SK-N-SH treated with all-trans-retinoic acid at 6 μM for 48 hours (cell line): ENCODE measurements around the gene PDK3.

Experiments
- ATAC-seq: fragments of 200-7000 bp; cut with Tn5 transposase; 3 replicates; pipeline ENCODE4 v1.9.1; 2020; ENCODE audit warnings: mild to moderate bottlenecking, moderate library complexity
- ARNTL ChIP-seq: fragments of 450-650 bp; formaldehyde crosslinking; IDR thresholded peaks from 2 replicates; pipeline ENCODE4 v1.5.0; 2020; ENCODE audit warnings: low read depth, mild to moderate bottlenecking, moderate library complexity, borderline replicate concordance
- BACH2 ChIP-seq: fragments of 250-450 bp; sonication (Bioruptor Pico); IDR thresholded peaks from 2 replicates; pipeline ENCODE4 v1.9.0; 2021; ENCODE audit warnings: mild to moderate bottlenecking, borderline replicate concordance
- CREB5 ChIP-seq: fragments of 250-450 bp; sonication (Bioruptor Pico); IDR thresholded peaks from 2 replicates; pipeline ENCODE4 v1.5.1; 2020; ENCODE audit warnings: low read depth, mild to moderate bottlenecking, moderate library complexity
- CSDC2 ChIP-seq: fragments of 250-450 bp; sonication (Bioruptor Pico); IDR thresholded peaks from 2 replicates; pipeline ENCODE4 v1.5.0; 2020; ENCODE audit warnings: mild to moderate bottlenecking, moderate library complexity
- GLIS3 ChIP-seq: fragments of 250-450 bp; sonication (Bioruptor Pico); IDR thresholded peaks from 2 replicates; pipeline ENCODE4 v1.5.0; 2020; ENCODE audit warnings: mild to moderate bottlenecking, moderate library complexity
- POU6F1 ChIP-seq: fragments of 250-450 bp; sonication (Bioruptor Pico); IDR thresholded peaks from 2 replicates; pipeline ENCODE4 v1.8.0; 2021; ENCODE audit warnings: low read depth, mild to moderate bottlenecking, moderate library complexity, borderline replicate concordance
- PPARA ChIP-seq: fragments of 250-450 bp; sonication (Bioruptor Pico); IDR thresholded peaks from 2 replicates; pipeline ENCODE4 v1.5.0; 2020; ENCODE audit warnings: mild to moderate bottlenecking, borderline replicate concordance
- SNAI2 ChIP-seq: fragments of 250-450 bp; sonication (Bioruptor Pico); IDR thresholded peaks from 2 replicates; pipeline ENCODE4 v1.5.0; 2020; ENCODE audit warnings: mild to moderate bottlenecking, moderate library complexity
- TCF4 ChIP-seq: fragments of 250-450 bp; sonication (Bioruptor Pico); IDR thresholded peaks from 2 replicates; pipeline ENCODE4 v1.8.0; 2021; ENCODE audit warnings: mild to moderate bottlenecking, moderate library complexity, borderline replicate concordance
- TOX ChIP-seq: fragments of 250-450 bp; sonication (Bioruptor Pico); IDR thresholded peaks from 2 replicates; pipeline ENCODE4 v1.8.0; 2021; ENCODE audit warnings: mild to moderate bottlenecking, moderate library complexity, borderline replicate concordance
- TSHZ2 ChIP-seq: fragments of 250-450 bp; sonication (Bioruptor Pico); IDR thresholded peaks from 2 replicates; pipeline ENCODE4 v1.5.0; 2020; ENCODE audit warnings: mild to moderate bottlenecking, moderate library complexity
- ZC3H10 ChIP-seq: fragments of 250-450 bp; sonication (Bioruptor Pico); IDR thresholded peaks from 2 replicates; pipeline ENCODE4 v1.5.1; 2021; ENCODE audit warnings: mild to moderate bottlenecking, moderate library complexity
- ZFP3 ChIP-seq: fragments of 250-450 bp; sonication (Bioruptor Pico); IDR thresholded peaks from 2 replicates; pipeline ENCODE4 v1.5.0; 2020; ENCODE audit warnings: mild to moderate bottlenecking, moderate library complexity
- ZFP30 ChIP-seq: fragments of 450-650 bp; formaldehyde crosslinking; IDR thresholded peaks from 2 replicates; pipeline ENCODE4 v1.5.0; 2022; ENCODE audit warnings: mild to moderate bottlenecking, moderate library complexity
- ZNF70 ChIP-seq: fragments of 450-650 bp; formaldehyde crosslinking; IDR thresholded peaks from 2 replicates; pipeline ENCODE4 v1.5.0; 2020; ENCODE audit warnings: mild to moderate bottlenecking, moderate library complexity
- ZNF8 ChIP-seq: fragments of 450-650 bp; formaldehyde crosslinking; IDR thresholded peaks from 2 replicates; pipeline ENCODE4 v1.5.0; 2020; ENCODE audit warnings: mild to moderate bottlenecking, moderate library complexity
- TF ChIP-seq, protein P1 (sequence below): fragments of 250-450 bp; sonication (Bioruptor Pico); IDR thresholded peaks from 2 replicates; pipeline ENCODE4 v1.5.1; 2021; ENCODE audit warnings: mild to moderate bottlenecking, moderate library complexity
- TF ChIP-seq, protein P2 (sequence below): fragments of 250-450 bp; sonication (Bioruptor Pico); IDR thresholded peaks from 2 replicates; pipeline ENCODE4 v1.8.0; 2020; ENCODE audit warnings: mild to moderate bottlenecking, moderate library complexity, borderline replicate concordance

Gene PDK3

DNA sequence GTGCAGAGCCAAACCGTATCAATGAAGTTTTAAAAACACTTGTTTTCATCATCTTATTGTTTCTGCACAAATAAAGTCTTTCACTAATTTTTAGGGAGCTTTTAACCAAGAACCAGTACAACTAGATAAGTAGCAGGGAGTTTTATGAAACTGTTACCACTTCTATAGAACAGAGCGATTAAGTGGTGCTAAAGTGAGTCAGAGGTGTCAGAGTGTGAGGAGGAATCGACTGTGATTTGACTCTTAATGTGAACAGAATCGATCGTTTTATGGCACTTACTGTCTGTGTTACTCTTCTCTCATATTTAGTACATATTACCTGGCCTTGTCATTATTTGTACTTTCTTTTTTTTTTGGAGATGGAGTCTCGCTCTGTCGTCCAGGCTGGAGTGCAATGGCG, 43.3 kb downstream of the PDK3 start:
- ATAC-seq, result no peak
- TF ChIP-seq PPARA (CRISPR knock-in tag), result no peak
- no peak for TF ChIP-seq CREB5 (CRISPR knock-in tag)

- ATAC-seq, result no peak
- TF ChIP-seq PPARA (CRISPR knock-in tag) (no peak), TOX (CRISPR knock-in tag) (no peak), BACH2 (CRISPR knock-in tag) (no peak), ZC3H10 (CRISPR knock-in tag) (no peak), POU6F1 (CRISPR knock-in tag) (no peak), ZNF8 (CRISPR knock-in tag) (no peak), ZFP3 (no peak), GLIS3 (CRISPR knock-in tag) (no peak), CSDC2 (CRISPR knock-in tag) (no peak), CREB5 (CRISPR knock-in tag) (no peak), SNAI2 (CRISPR knock-in tag) (no peak), ARNTL (CRISPR knock-in tag) (no peak), TSHZ2 (CRISPR knock-in tag) (no peak)
- TF ChIP-seq, protein P1, sequence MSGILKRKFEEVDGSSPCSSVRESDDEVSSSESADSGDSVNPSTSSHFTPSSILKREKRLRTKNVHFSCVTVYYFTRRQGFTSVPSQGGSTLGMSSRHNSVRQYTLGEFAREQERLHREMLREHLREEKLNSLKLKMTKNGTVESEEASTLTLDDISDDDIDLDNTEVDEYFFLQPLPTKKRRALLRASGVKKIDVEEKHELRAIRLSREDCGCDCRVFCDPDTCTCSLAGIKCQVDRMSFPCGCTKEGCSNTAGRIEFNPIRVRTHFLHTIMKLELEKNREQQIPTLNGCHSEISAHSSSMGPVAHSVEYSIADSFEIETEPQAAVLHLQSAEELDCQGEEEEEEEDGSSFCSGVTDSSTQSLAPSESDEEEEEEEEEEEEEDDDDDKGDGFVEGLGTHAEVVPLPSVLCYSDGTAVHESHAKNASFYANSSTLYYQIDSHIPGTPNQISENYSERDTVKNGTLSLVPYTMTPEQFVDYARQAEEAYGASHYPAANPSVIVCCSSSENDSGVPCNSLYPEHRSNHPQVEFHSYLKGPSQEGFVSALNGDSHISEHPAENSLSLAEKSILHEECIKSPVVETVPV (CRISPR knock-in tag), result no peak
- TF ChIP-seq, protein P2, sequence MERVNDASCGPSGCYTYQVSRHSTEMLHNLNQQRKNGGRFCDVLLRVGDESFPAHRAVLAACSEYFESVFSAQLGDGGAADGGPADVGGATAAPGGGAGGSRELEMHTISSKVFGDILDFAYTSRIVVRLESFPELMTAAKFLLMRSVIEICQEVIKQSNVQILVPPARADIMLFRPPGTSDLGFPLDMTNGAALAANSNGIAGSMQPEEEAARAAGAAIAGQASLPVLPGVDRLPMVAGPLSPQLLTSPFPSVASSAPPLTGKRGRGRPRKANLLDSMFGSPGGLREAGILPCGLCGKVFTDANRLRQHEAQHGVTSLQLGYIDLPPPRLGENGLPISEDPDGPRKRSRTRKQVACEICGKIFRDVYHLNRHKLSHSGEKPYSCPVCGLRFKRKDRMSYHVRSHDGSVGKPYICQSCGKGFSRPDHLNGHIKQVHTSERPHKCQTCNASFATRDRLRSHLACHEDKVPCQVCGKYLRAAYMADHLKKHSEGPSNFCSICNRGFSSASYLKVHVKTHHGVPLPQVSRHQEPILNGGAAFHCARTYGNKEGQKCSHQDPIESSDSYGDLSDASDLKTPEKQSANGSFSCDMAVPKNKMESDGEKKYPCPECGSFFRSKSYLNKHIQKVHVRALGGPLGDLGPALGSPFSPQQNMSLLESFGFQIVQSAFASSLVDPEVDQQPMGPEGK (CRISPR knock-in tag), result no peak
Observed at GRCh38 chrX:24513416-24513815, 48.3 kb downstream of the PDK3 start.

- no peak for TF ChIP-seq TOX (CRISPR knock-in tag)
- no peak for TF ChIP-seq SNAI2 (CRISPR knock-in tag)
- TF ChIP-seq, protein P2 (CRISPR knock-in tag), result no peak
- no peak for TF ChIP-seq ZNF70
- no peak for TF ChIP-seq ZFP30
- TF ChIP-seq BACH2 (CRISPR knock-in tag), result no peak
- no peak for TF ChIP-seq TSHZ2 (CRISPR knock-in tag)
- TF ChIP-seq TCF4 (CRISPR knock-in tag), result no peak
- no peak for TF ChIP-seq GLIS3 (CRISPR knock-in tag)
- TF ChIP-seq PPARA (CRISPR knock-in tag), result no peak
- ATAC-seq, result 0 out of 3 replicates have a peak, but pooled peaks have one; percentile 36
Observed at GRCh38 chrX:24515447-24515846, 50.4 kb downstream of the PDK3 start.
